NCI-H524 treated with DMSO at 0.1 percent for 48 hours (cell line): ENCODE data around the gene OSCAR.

Experiments used
- DNase-seq: peaks from one replicate; lab custom pipeline; 2025; lab: John Stamatoyannopoulos, UW

The OSCAR gene

GRCh38 chr19:54100561-54100960 lies at the start of gene OSCAR:
OSCAR (minus strand) TSS chr19:54100803; CDS start chr19:54100792, 11 bp downstream.
- DNase-seq = no peak

GRCh38 chr19:54149021-54149812 lies 48.6 kb upstream of the OSCAR start:
- DNase-seq = no peak

GRCh38 chr19:54148158-54148557 lies 47.6 kb upstream of the OSCAR start:
- no peak for DNase-seq

- DNase-seq = no peak
Observed at GRCh38 chr19:54147676-54148075, 47.1 kb upstream of the OSCAR start.

- DNase-seq = no peak
Observed at GRCh38 chr19:54145541-54146158, 45.0 kb upstream of the OSCAR start.

- DNase-seq = no peak
Observed at GRCh38 chr19:54142166-54142780, 41.7 kb upstream of the OSCAR start.

- no peak for DNase-seq
Observed at GRCh38 chr19:54141356-54141755, 40.8 kb upstream of the OSCAR start.

- DNase-seq = no peak
Observed at GRCh38 chr19:54138489-54139256, 38.1 kb upstream of the OSCAR start.

GRCh38 chr19:54137699-54138488 lies 37.3 kb upstream of the OSCAR start, which contains the start of gene CNOT3:
CNOT3 (plus strand) TSS chr19:54137762; CDS start chr19:54142979, 5,217 bp downstream.
- no peak for DNase-seq

GRCh38 chr19:54136864-54137698 lies 36.5 kb upstream of the OSCAR start:
- peak; percentile 100 for DNase-seq

- no peak for DNase-seq
Observed at GRCh38 chr19:54136086-54136863, 35.7 kb upstream of the OSCAR start.

- DNase-seq = no peak
Observed at GRCh38 chr19:54133957-54134590, 33.5 kb upstream of the OSCAR start.

GRCh38 chr19:54133312-54133956 lies 32.8 kb upstream of the OSCAR start:
- no peak for DNase-seq

GRCh38 chr19:54129617-54129996 lies 29.0 kb upstream of the OSCAR start:
- no peak for DNase-seq

GRCh38 chr19:54128796-54129616 lies 28.4 kb upstream of the OSCAR start:
- DNase-seq = no peak

- DNase-seq = no peak
Observed at GRCh38 chr19:54128441-54128725, 27.8 kb upstream of the OSCAR start.

GRCh38 chr19:54127688-54128440 lies 27.3 kb upstream of the OSCAR start:
- no peak for DNase-seq
